Measurements from ENCODE around the gene PBX3.

PBX3 gene

DNA sequence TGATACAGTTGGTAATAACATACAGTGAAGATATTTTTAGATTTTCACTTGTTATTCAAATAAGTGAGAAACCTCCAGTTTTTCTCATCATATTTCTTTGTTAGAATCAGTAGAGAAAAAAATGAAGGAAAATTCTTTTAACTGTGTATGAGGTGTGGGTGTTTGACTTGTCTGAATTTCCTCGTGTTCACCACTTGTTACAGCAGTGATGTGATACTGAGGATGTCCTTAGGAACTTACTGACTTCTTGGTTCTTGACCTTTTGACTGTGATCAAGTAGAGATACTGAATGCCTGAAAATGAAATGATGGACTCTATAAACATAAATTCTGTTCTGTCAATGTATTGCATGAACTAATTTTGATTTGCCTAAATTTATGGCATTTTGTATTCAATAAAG is 10.7 kb downstream of the PBX3 start:
- Histone ChIP-seq H3K27me3 (ENCODE audit: control insufficient read depth, insufficient read depth, low read length) (no peaks in the 10 kb centered on the region), H3K9me3 (ENCODE audit: control insufficient read depth, low read length) (no peaks in the 10 kb centered on the region), H3K4me2 (ENCODE audit: low read length) (peak overlapping the region; percentile 73), H3K27ac (no peak overlapping the region), H3K9ac (no peak overlapping the region), H3K4me1 (peaks cover 15% of the 10 kb centered on the region), H3K79me2 (peaks cover 32% of the 10 kb centered on the region), H3K36me3 (ENCODE audit: control insufficient read depth, insufficient read depth, low read length) (no peaks in the 10 kb centered on the region), H2AFZ (no peak overlapping the region), H3K4me3 (ENCODE audit: low read depth, low read length) (peak overlapping the region; percentile 42)
- TF ChIP-seq, protein P1, sequence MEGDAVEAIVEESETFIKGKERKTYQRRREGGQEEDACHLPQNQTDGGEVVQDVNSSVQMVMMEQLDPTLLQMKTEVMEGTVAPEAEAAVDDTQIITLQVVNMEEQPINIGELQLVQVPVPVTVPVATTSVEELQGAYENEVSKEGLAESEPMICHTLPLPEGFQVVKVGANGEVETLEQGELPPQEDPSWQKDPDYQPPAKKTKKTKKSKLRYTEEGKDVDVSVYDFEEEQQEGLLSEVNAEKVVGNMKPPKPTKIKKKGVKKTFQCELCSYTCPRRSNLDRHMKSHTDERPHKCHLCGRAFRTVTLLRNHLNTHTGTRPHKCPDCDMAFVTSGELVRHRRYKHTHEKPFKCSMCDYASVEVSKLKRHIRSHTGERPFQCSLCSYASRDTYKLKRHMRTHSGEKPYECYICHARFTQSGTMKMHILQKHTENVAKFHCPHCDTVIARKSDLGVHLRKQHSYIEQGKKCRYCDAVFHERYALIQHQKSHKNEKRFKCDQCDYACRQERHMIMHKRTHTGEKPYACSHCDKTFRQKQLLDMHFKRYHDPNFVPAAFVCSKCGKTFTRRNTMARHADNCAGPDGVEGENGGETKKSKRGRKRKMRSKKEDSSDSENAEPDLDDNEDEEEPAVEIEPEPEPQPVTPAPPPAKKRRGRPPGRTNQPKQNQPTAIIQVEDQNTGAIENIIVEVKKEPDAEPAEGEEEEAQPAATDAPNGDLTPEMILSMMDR (IDR thresholded peaks at IDR 0.05), result no peak

DNA sequence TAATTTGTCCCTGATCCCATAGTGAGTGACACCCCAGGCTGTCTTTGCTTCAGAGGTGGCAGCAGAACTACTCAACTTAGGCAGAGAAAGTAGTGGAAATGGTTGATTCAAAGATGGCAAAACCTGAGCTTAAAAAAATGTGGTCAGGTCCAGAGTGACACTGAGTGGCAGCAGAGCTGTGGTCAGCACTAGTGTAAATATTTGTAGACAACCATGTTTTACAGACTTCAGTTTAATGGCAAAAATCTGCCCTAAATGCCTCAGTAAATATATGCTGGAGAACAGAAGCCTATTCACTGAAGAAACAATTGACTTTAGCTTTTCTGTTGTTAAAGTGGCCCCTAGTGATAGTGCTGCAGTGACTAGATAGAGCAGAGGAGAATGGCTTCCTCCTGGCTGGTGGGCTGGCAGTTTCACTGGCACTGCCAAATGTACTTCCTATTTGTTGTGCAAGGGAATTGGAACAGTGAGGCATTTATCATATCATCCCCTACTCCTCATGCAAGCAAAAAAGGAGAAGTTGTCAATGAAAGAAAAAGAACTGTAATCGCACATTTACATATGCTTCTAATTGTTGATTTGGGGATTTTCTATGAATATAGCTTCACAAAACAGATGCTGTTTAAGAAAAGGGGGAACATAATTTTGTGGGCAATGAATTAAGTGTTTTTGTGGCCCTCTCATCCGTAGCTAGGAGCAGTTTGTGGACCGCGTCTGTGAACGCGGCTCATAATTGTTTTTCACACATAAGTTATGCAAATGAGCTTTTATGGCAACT is 12.0 kb downstream of the PBX3 start:
- TF ChIP-seq, protein P1 (IDR thresholded peaks at IDR 0.05), result no peak
- peaks cover 20% of the 10 kb centered on the region for H3K4me1 ChIP-seq
- no peak overlapping the region for H2AFZ ChIP-seq
- H3K79me2 ChIP-seq, result peaks cover 29% of the 10 kb centered on the region
- no peaks in the 10 kb centered on the region for H3K27me3 ChIP-seq (ENCODE audit: control insufficient read depth, insufficient read depth, low read length)
- peak overlapping the region; percentile 73 for H3K4me2 ChIP-seq (ENCODE audit: low read length)
- H3K36me3 ChIP-seq (ENCODE audit: control insufficient read depth, insufficient read depth, low read length), result no peaks in the 10 kb centered on the region
- H3K4me3 ChIP-seq (ENCODE audit: low read depth, low read length), result peak overlapping the region; percentile 44
- H3K9ac ChIP-seq, result peak overlapping the region; percentile 28
- no peaks in the 10 kb centered on the region for H3K9me3 ChIP-seq (ENCODE audit: control insufficient read depth, low read length)
- H3K27ac ChIP-seq, result no peak overlapping the region

DNA sequence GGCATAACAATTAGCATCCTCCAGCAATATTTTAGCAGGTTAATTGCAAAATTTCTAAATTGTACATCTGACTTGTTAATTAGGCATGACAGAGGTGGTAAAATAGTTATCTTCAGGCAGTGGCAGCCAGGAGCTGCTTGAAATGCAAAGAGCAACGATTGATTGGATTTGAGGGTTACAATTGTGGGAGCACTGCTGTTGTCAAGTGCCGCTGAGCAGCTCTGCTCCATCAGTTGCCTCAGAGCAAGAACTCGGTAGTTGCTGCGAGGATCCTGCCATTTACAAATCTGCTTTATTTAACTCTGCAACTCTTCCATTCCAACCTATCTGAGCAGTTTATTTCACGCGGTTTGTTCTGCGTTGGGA is 12.6 kb downstream of the PBX3 start:
- Histone ChIP-seq H3K9ac (peak overlapping the region; percentile 28), H3K27ac (no peak overlapping the region)

DNA sequence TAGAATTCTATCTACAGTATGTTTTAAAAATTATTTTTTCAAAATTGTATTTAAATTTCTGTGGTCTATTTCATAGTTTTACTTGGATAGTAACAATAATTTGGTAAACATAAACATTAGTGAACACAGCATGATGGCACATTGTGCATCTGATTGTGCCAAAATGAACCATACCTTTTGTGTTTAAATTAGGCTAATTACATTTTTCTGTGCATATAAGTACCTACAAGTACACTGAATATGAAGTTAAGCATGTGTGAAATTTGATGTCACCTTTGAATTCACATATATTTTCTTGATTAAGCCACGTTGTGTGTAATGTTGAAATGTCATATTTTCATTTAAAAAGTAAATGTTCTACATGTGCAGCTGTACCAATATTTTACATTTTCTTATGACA is 13.4 kb downstream of the PBX3 start:
- peaks cover 21% of the 10 kb centered on the region for H3K4me1 ChIP-seq
- no peaks in the 10 kb centered on the region for H3K36me3 ChIP-seq (ENCODE audit: control insufficient read depth, insufficient read depth, low read length)
- H3K9ac ChIP-seq, result no peak overlapping the region
- no peak overlapping the region for H2AFZ ChIP-seq
- H3K9me3 ChIP-seq (ENCODE audit: control insufficient read depth, low read length), result no peaks in the 10 kb centered on the region
- H3K4me2 ChIP-seq (ENCODE audit: low read length), result peak overlapping the region; percentile 73
- TF ChIP-seq, protein P1 (IDR thresholded peaks at IDR 0.05), result no peak
- no peaks in the 10 kb centered on the region for H3K27me3 ChIP-seq (ENCODE audit: control insufficient read depth, insufficient read depth, low read length)
- H3K4me3 ChIP-seq (ENCODE audit: low read depth, low read length), result peak overlapping the region; percentile 44
- H3K27ac ChIP-seq, result no peak overlapping the region
- peaks cover 33% of the 10 kb centered on the region for H3K79me2 ChIP-seq

More for the DNA sequence above, 12.6 kb downstream of the PBX3 start:
- Histone ChIP-seq H3K9me3 (ENCODE audit: control insufficient read depth, low read length) (no peaks in the 10 kb centered on the region), H2AFZ (no peak overlapping the region), H3K4me3 (ENCODE audit: low read depth, low read length) (peak overlapping the region; percentile 44), H3K4me2 (ENCODE audit: low read length) (peak overlapping the region; percentile 73), H3K36me3 (ENCODE audit: control insufficient read depth, insufficient read depth, low read length) (no peaks in the 10 kb centered on the region), H3K79me2 (peaks cover 29% of the 10 kb centered on the region), H3K4me1 (peaks cover 21% of the 10 kb centered on the region), H3K27me3 (ENCODE audit: control insufficient read depth, insufficient read depth, low read length) (no peaks in the 10 kb centered on the region)
- TF ChIP-seq, protein P1 (IDR thresholded peaks at IDR 0.05), result no peak

Measured in parathyroid adenoma (tissue), 2 donors.